Measurements from ENCODE around the gene RPN2.

DNA sequence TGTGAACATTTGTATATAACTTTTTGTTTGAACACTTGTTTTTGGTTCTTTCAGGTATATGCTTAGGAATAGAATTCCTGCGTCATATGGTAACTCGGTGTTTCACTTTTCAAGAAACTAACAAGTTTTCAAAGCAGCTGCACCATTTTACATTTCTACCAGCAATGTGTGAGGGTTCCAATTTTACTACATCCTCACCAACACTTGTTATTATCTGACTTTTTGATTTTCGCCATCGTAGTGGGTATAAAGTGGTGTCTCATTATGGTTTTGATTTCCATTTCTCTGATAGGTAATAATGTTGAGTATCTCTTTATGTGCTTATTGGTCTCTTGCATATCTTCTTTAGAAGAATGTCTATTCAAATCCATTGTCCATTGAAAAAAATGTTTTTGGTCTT is 39.8 kb downstream of the RPN2 start:
- TF ChIP-seq POLR2A (IDR thresholded peaks at IDR 0.05; ENCODE audit: low read depth, low read length), result no peak
- no peak for TF ChIP-seq POLR2AphosphoS5 (IDR thresholded peaks at IDR 0.05; ENCODE audit: low read depth, low read length)
- TF ChIP-seq TAF1 (IDR thresholded peaks at IDR 0.05; ENCODE audit: borderline replicate concordance, low read depth, low read length), result no peak
